HL-60 (cell line): ENCODE data around the gene COL1A2.

Experiments used
- DNase-seq, 2 experiments: peaks; one replicate each; pipeline ENCODE4 v3.0.0-alpha.2; 2010 to 2020; ENCODE audit warnings: low read depth in 1 of 2, low spot score in 1 of 2
- H3K27ac ChIP-seq: fragments of 250-450 bp; sonication (Bioruptor Pico); replicated peaks from 2 replicates; pipeline ENCODE4 v1.5.1; 2020; ENCODE audit warnings: mild to moderate bottlenecking, moderate library complexity
- H3K27me3 ChIP-seq: fragments of 250-450 bp; sonication (Bioruptor Pico); 2 replicates; pipeline ENCODE4 v1.5.1; 2021; ENCODE audit warnings: mild to moderate bottlenecking, moderate library complexity; ENCODE audit not compliant: insufficient read depth, poor library complexity, severe bottlenecking
- H3K4me3 ChIP-seq: replicated peaks from 2 replicates; pipeline ENCODE4 v1.5.1; 2011; ENCODE audit warnings: mild to moderate bottlenecking, control low read depth, low read length; ENCODE audit not compliant: insufficient read depth
- GABPA ChIP-seq: IDR thresholded peaks from 2 replicates; pipeline ENCODE4 v1.6.1; 2012; ENCODE audit warnings: low read depth
- POLR2AphosphoS5 ChIP-seq: IDR thresholded peaks from 2 replicates; pipeline ENCODE4 v1.6.1; 2012; ENCODE audit warnings: low read depth
- SPI1 ChIP-seq: IDR thresholded peaks from 2 replicates; pipeline ENCODE4 v1.6.1; 2012; ENCODE audit warnings: low read depth, mild to moderate bottlenecking, borderline replicate concordance
- TF ChIP-seq, protein P1 (sequence below): IDR thresholded peaks from one replicate; pipeline ENCODE4 v1.5.1; 2011; ENCODE audit warnings: low read length, control low read depth, inconsistent platforms; ENCODE audit not compliant: insufficient read depth
- TF ChIP-seq, protein P2 (sequence below): IDR thresholded peaks from 2 replicates; pipeline ENCODE4 v1.6.1; 2012; ENCODE audit warnings: low read depth; ENCODE audit not compliant: insufficient replicate concordance

Gene COL1A2

DNA sequence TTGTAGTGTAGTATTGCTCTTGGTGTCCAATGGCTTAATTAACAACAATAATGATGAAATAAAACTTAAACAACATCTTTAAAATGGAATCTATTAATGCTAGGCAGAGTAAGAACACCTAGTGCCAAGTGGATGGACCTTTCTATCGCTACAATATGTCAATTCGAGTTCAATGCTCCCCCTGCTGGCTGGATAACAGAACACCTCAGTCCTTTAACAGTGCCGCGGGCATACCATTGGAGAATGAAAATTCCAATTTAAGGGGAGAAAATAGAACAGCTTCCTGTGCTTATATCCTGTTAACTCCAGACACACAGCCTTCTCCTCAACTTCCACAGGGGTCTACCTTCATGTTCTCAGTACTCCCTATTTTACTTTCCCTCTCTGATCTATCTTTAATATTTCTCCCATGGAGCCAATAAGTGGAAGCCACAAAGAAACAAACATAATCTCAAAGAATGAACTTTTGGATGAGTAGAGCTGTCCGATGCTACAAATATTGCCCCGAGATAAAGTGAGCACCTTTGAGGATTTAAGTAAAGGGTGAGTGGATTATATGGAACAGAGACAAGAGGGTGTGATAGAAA, 41.4 kb downstream of the COL1A2 start:
- H3K4me3 ChIP-seq, result no peak overlapping the region
- no peak overlapping the region for H3K27ac ChIP-seq
- TF ChIP-seq SPI1 (no peak), POLR2AphosphoS5 (no peak), GABPA (no peak)
- TF ChIP-seq, protein P1, sequence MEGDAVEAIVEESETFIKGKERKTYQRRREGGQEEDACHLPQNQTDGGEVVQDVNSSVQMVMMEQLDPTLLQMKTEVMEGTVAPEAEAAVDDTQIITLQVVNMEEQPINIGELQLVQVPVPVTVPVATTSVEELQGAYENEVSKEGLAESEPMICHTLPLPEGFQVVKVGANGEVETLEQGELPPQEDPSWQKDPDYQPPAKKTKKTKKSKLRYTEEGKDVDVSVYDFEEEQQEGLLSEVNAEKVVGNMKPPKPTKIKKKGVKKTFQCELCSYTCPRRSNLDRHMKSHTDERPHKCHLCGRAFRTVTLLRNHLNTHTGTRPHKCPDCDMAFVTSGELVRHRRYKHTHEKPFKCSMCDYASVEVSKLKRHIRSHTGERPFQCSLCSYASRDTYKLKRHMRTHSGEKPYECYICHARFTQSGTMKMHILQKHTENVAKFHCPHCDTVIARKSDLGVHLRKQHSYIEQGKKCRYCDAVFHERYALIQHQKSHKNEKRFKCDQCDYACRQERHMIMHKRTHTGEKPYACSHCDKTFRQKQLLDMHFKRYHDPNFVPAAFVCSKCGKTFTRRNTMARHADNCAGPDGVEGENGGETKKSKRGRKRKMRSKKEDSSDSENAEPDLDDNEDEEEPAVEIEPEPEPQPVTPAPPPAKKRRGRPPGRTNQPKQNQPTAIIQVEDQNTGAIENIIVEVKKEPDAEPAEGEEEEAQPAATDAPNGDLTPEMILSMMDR, result peak; percentile 69
- TF ChIP-seq, protein P2, sequence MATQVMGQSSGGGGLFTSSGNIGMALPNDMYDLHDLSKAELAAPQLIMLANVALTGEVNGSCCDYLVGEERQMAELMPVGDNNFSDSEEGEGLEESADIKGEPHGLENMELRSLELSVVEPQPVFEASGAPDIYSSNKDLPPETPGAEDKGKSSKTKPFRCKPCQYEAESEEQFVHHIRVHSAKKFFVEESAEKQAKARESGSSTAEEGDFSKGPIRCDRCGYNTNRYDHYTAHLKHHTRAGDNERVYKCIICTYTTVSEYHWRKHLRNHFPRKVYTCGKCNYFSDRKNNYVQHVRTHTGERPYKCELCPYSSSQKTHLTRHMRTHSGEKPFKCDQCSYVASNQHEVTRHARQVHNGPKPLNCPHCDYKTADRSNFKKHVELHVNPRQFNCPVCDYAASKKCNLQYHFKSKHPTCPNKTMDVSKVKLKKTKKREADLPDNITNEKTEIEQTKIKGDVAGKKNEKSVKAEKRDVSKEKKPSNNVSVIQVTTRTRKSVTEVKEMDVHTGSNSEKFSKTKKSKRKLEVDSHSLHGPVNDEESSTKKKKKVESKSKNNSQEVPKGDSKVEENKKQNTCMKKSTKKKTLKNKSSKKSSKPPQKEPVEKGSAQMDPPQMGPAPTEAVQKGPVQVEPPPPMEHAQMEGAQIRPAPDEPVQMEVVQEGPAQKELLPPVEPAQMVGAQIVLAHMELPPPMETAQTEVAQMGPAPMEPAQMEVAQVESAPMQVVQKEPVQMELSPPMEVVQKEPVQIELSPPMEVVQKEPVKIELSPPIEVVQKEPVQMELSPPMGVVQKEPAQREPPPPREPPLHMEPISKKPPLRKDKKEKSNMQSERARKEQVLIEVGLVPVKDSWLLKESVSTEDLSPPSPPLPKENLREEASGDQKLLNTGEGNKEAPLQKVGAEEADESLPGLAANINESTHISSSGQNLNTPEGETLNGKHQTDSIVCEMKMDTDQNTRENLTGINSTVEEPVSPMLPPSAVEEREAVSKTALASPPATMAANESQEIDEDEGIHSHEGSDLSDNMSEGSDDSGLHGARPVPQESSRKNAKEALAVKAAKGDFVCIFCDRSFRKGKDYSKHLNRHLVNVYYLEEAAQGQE, result no peak
- peak in 1 of 2 experiments; percentile 46 for DNase-seq
- no peaks in the 10 kb centered on the region for H3K27me3 ChIP-seq

GRCh38 chr7:94436700-94437099, 42.0 kb downstream of the COL1A2 start:
- no peaks in the 10 kb centered on the region for H3K27me3 ChIP-seq
- H3K4me3 ChIP-seq, result no peak overlapping the region
- TF ChIP-seq POLR2AphosphoS5 (no peak), GABPA (no peak)
- TF ChIP-seq, protein P1, result no peak
- no peak for DNase-seq
- H3K27ac ChIP-seq, result no peak overlapping the region

DNA sequence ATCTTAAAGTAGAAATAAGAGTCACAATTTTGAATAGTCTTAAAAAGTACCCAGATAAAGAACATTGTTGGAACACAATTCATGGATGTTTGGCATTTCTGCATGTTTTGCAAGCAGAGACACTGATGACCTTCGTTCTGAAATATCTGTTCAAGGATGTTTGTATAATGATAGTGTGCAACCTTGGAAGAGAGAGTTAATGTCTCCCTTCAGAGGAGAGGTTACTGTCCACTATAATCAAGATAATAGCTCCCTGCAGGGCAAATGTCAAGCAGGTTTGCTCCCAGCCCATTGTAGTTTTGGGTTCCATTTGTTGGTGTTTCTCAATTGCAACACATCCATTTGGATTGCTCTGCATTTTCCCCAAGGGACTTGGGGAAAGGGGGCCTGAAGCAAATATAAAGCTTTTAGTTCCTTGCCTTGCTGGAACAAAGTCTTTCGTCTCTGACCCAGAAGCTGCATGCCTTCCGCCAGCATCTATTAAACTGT, 45.2 kb downstream of the COL1A2 start:
- no peak for DNase-seq
- Histone ChIP-seq H3K4me3 (no peak overlapping the region), H3K27me3 (peaks cover 3% of the 10 kb centered on the region), H3K27ac (no peak overlapping the region)
- TF ChIP-seq, protein P2, result no peak
- TF ChIP-seq, protein P1, result no peak
- TF ChIP-seq SPI1, result no peak
- TF ChIP-seq POLR2AphosphoS5, result no peak
- no peak for TF ChIP-seq GABPA

GRCh38 chr7:94440451-94441039, 45.9 kb downstream of the COL1A2 start:
- H3K27ac ChIP-seq, result no peak overlapping the region
- no peak for DNase-seq
- no peak for TF ChIP-seq GABPA
- TF ChIP-seq, protein P2, result no peak
- TF ChIP-seq, protein P1, result no peak
- no peak for TF ChIP-seq SPI1
- TF ChIP-seq POLR2AphosphoS5, result no peak
- H3K27me3 ChIP-seq, result peaks cover 3% of the 10 kb centered on the region
- no peak overlapping the region for H3K4me3 ChIP-seq
